Pancreas (tissue), 10 donors: ENCODE results near the gene CAPN13. TPM values are rescaled to one million over a fixed set of nuclear protein-coding genes. Genes with fewer than 3 reads are reported as not detected.

Experiments used
- ATAC-seq, 4 donors: fragments of 200-7000 bp; cut with Tn5 transposase; one replicate each; pipeline versions ENCODE4 v1.8.0 to v1.9.1; 2020; ENCODE audit warnings: mild to moderate bottlenecking in 4 of 4, moderate library complexity in 4 of 4
- DNase-seq, 6 donors: peaks; one replicate each; pipeline ENCODE4 v3.0.0-alpha.2; 2020
- FAIRE-seq: peaks from 2 replicates; lab custom pipeline; 2012; peaks lifted over from hg19 to GRCh38; lab: Jason Lieb, UNC
- H3K27ac ChIP-seq, 4 donors: fragments of 200-600 bp; sonication (generic); 1 replicate in 3 of 4; 2 replicates in 1 of 4; pipeline versions ENCODE4 v1.5.0 to v1.8.0; 2020
- H3K27me3 ChIP-seq, 4 donors: fragments of 200-600 bp; one replicate each; pipeline ENCODE4 v1.8.0; 2021
- H3K36me3 ChIP-seq, 3 donors: fragments of 200-600 bp; sonication (generic) in 1 of 3; one replicate each; pipeline versions ENCODE4 v1.5.0 to v1.8.0; 2020 to 2021
- H3K4me1 ChIP-seq, 3 donors: fragments of 200-600 bp; one replicate each; pipeline ENCODE4 v1.8.0; 2021
- H3K4me3 ChIP-seq, 4 donors: fragments of 200-600 bp; sonication (generic) in 2 of 4; one replicate each; pipeline versions ENCODE4 v1.5.0 to v1.8.0; 2020 to 2021
- H3K9me3 ChIP-seq, 4 donors: fragments of 200-600 bp; one replicate each; pipeline ENCODE4 v1.8.0; 2021
- WGBS, 2 donors: extraction: QIAGEN DNeasy Blood & Tissue Kit; methylation state at CpG; one replicate each; pipeline ENCODE4 v1.1.7; 2013; 5-methylcytosine and 5-hydroxymethylcytosine counted together
- intact Hi-C, 3 donors: fragments of 100-400 bp; cut with DNase I; formaldehyde crosslinking; loops; one replicate each; pipeline versions ENCODE4 v1.11.1 to v1.14.2; 2022
- polyA plus RNA-seq, 2 donors: library from polyadenylated mRNA; stranded (reverse); fragments of 200-250 nt; gene quantifications; one replicate each; pipeline ENCODE4 v1.2.3, GENCODE V29; 2013
- total RNA-seq, 6 donors: library from RNA; stranded (reverse); fragmentation: NEBNext Ultra II Directional in 4 of 6; extraction: Animal tissue kit (Norgen Biotek cat#: 25700) in 4 of 6; gene quantifications; one replicate each; pipeline versions ENCODE4 v1.2.1 to v1.2.4, GENCODE V29; 2021 to 2023
- TF ChIP-seq, protein P1 (sequence below), 4 donors: fragments of 200-600 bp; sonication (generic) in 3 of 4; IDR thresholded peaks; one replicate each; pipeline versions ENCODE4 v1.5.0 to v1.8.0; 2021; ENCODE audit warnings: antibody characterized with exemption in 4 of 4
- donor health status: healthy with polysubstance abuse.
- donor health status: DM: no; HTN: no; CAD: no; lungs with moderate emphysema.
- donor health status: DM: no; HTN: no; CAD: no.
- donor health status: control.
- donor health status: control.
- donor health status: Bipolar disorder and iron deficiency.
- donor health status: DM: yes; HTN: yes; CAD: no.
- donor health status: DM: no; HTN: no; CAD: no.
- donor health status: DM: no; HTN: no; CAD: no.
- donor health status: DM: yes; HTN: yes; CAD: no.

CAPN13 gene
- total and polyA plus RNA-seq, 8 donors, result 2.7 to 18.3 (median 6.5) TPM

- no peak for ATAC-seq
- intact Hi-C loops, result no loop called here
- TF ChIP-seq, protein P1, sequence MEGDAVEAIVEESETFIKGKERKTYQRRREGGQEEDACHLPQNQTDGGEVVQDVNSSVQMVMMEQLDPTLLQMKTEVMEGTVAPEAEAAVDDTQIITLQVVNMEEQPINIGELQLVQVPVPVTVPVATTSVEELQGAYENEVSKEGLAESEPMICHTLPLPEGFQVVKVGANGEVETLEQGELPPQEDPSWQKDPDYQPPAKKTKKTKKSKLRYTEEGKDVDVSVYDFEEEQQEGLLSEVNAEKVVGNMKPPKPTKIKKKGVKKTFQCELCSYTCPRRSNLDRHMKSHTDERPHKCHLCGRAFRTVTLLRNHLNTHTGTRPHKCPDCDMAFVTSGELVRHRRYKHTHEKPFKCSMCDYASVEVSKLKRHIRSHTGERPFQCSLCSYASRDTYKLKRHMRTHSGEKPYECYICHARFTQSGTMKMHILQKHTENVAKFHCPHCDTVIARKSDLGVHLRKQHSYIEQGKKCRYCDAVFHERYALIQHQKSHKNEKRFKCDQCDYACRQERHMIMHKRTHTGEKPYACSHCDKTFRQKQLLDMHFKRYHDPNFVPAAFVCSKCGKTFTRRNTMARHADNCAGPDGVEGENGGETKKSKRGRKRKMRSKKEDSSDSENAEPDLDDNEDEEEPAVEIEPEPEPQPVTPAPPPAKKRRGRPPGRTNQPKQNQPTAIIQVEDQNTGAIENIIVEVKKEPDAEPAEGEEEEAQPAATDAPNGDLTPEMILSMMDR (IDR thresholded peaks at IDR 0.05), result no peak
Observed at GRCh38 chr2:30770816-30771576, 36.2 kb downstream of the CAPN13 start.

GRCh38 chr2:30769891-30770462 lies 37.3 kb downstream of the CAPN13 start:
- Histone ChIP-seq H3K9me3 (no peaks in the 10 kb centered on the region), H3K4me3 (no peak overlapping the region), H3K4me1 (no peaks in the 10 kb centered on the region), H3K27ac (no peak overlapping the region), H3K27me3 (no peaks in the 10 kb centered on the region), H3K36me3 (no peaks in the 10 kb centered on the region)
- TF ChIP-seq, protein P1 (IDR thresholded peaks at IDR 0.05), result no peak
- ATAC-seq (no peak), FAIRE-seq (no peak), DNase-seq (no peak)
- 81 to 84% methylated on average over 10 of the region's 10 CpGs for WGBS, 2 donors
- intact Hi-C loops, result no loop called here

More at GRCh38 chr2:30770816-30771576, 36.2 kb downstream of the CAPN13 start:
- no peak overlapping the region for H3K27ac ChIP-seq
- no peak overlapping the region for H3K4me3 ChIP-seq
- DNase-seq, result no peak
- no peaks in the 10 kb centered on the region for H3K9me3 ChIP-seq
- FAIRE-seq, result no peak
- no peaks in the 10 kb centered on the region for H3K36me3 ChIP-seq
- 79 to 90% methylated on average over 11 of the region's 11 CpGs for WGBS, 2 donors
- H3K4me1 ChIP-seq, result no peaks in the 10 kb centered on the region
- H3K27me3 ChIP-seq, result no peaks in the 10 kb centered on the region

DNA sequence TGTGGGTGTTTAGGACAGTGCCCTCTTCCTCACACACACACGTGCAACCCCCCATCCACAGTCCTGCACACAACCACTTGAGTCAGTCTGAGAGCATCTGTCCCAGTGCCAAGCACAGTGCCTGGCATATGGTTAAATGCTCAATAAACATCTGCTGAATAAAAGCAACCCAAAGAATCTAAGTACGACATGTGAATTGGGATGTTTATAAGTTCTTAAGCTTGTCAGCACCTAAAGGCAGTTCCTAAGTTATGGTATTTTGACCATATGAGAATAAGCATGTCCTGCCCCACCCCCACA lies 37.8 kb downstream of the CAPN13 start:
- DNase-seq (no peak), ATAC-seq (no peak), FAIRE-seq (no peak)
- H3K4me1 ChIP-seq, result no peaks in the 10 kb centered on the region
- H3K27me3 ChIP-seq, result no peaks in the 10 kb centered on the region
- TF ChIP-seq, protein P1 (IDR thresholded peaks at IDR 0.05), result no peak
- 73 to 74% methylated on average over 2 of the region's 2 CpGs for WGBS, 2 donors
- intact Hi-C loops, result no loop called here
- no peaks in the 10 kb centered on the region for H3K36me3 ChIP-seq
- no peaks in the 10 kb centered on the region for H3K9me3 ChIP-seq
- no peak overlapping the region for H3K4me3 ChIP-seq
- H3K27ac ChIP-seq, result no peak overlapping the region

DNA sequence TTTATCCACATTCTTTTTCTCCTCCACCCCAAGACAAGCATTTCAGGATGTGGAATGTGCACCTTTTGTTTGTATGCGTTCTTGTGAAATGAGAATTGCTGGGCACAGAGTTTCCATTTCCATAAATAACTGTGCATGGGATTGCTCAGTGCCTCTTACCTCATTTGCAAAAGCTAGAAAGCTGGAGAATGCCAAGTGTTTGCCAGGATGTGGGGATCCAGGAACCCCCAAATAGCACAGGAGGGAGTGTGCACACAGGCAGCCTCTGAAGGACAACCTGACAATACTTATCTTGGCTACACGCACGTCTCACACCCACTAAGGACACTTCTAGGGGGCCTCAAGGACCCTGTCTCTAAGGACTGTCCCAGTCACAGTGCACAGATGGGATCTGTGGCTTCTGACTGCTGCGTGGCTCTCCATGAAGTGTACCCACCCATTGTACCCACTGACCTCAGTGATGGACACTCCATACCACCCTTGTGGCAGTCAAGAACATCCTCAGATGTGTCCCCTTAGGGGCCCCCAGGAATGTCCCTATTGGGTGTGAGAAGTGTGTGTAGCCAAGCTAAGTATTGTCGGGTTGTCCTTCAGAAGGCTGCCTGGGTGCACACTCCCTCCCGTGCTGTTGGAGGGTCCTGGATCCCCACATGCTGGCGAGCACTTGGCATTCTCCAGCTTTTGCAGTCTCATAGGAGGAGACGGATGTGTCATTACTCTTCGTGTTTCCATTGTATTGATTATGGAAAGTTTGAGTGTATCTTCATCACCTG lies 38.4 kb downstream of the CAPN13 start:
- no peak for FAIRE-seq
- intact Hi-C loops, result no loop called here
- WGBS, 2 donors, result 64 to 69% methylated on average over 9 of the region's 9 CpGs

More for the DNA sequence above, 38.4 kb downstream of the CAPN13 start:
- ATAC-seq, result no peak
- H3K4me1 ChIP-seq, result no peaks in the 10 kb centered on the region
- DNase-seq, result no peak
- TF ChIP-seq, protein P1 (IDR thresholded peaks at IDR 0.05), result no peak
- no peak overlapping the region for H3K4me3 ChIP-seq
- no peaks in the 10 kb centered on the region for H3K27me3 ChIP-seq
- no peaks in the 10 kb centered on the region for H3K9me3 ChIP-seq
- no peaks in the 10 kb centered on the region for H3K36me3 ChIP-seq
- no peak overlapping the region for H3K27ac ChIP-seq
